Measurements from ENCODE around the gene LSM7. TPM values are rescaled to one million over a fixed set of nuclear protein-coding genes. Genes with fewer than 3 reads are reported as not detected.
"Not testable (repeated sequence)": the region's sequence is repeated elsewhere in the genome, so short reads cannot be mapped to it uniquely, and the experiment has no call there.

Gene LSM7
- total RNA-seq, 1 donor from 2014 or later, result 144 TPM

- DNase-seq (ENCODE audit: low read depth, low spot score), result not testable (repeated sequence)
Observed at GRCh38 chr19:2281265-2282061, 46.9 kb downstream of the LSM7 start.

- DNase-seq (ENCODE audit: low read depth, low spot score), result no peak
Observed at GRCh38 chr19:2280633-2281264, 47.6 kb downstream of the LSM7 start.

- no peak for DNase-seq (ENCODE audit: low read depth, low spot score)
Observed at GRCh38 chr19:2278459-2279158, 49.8 kb downstream of the LSM7 start.

DNA sequence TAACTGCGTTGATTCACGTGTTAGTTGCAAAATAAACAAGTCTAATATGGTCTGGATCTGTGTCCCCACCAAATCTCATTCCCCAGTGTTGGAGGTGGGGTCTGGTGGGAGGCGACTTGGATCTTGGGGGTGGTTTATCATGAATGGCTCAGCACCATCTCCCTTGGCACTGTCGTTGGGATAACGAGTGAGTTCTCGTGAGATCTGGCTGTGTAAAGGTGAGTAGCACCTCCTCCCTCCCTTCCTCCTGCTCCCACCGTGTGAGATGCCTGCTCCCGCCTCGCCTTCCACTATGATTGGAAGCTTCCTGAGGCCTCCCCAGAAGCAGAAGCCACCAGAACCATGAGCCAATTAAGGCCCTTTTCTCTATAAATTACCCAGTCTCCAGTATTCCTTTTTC is 51.2 kb downstream of the LSM7 start:
- DNase-seq (ENCODE audit: low read depth, low spot score), result no peak

GRCh38 chr19:2276429-2276986 is 51.9 kb downstream of the LSM7 start:
- no peak for DNase-seq (ENCODE audit: low read depth, low spot score)

- DNase-seq (ENCODE audit: low read depth, low spot score), result no peak
Observed at GRCh38 chr19:2275588-2276428, 52.6 kb downstream of the LSM7 start.

GRCh38 chr19:2274931-2275535 is 53.4 kb downstream of the LSM7 start:
- no peak for DNase-seq (ENCODE audit: low read depth, low spot score)

GRCh38 chr19:2274185-2274711 is 54.1 kb downstream of the LSM7 start:
- DNase-seq (ENCODE audit: low read depth, low spot score), result no peak

DNA sequence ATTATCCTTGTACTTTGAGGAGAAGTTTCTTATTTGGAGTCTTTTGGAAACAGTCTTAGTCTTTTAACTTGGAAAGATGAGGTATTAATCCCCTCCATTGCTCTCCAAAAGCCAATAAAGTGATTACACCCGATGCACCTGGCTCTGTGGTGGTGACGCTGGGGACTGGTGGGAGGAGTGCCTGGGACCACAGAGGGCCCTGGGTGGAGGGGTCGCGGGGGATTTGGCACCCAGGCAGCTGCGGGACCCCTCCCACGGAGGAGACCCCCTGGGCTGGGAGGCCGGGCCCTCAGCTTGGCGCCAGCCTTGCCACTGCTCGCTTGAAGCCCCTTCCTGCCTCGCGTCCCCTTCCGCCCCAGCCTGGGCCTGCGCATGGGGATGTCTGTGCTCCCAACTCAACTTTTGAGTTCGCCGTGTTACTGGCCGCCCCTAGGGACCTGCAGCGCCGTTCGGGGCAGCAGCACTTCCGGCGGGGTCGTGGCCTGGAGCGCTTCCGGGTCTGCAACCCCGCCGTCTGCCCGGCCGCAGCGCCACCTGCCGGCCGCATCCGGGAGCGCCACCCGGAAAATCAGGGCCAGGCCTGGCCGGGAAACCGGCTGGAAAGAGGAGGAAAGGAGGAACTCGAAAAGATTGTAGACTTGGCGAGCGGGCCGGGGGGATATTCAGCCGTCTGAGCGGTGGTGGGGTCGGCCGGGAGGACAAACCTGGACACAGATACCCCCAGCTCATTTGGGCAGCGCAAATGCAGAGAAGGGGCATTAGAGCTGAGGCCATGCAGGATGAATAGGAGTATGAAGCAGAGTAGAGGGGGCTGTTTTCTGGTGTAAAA is 54.8 kb downstream of the LSM7 start:
- no peak for DNase-seq (ENCODE audit: low read depth, low spot score)

Other genes starting within 250 kb of the LSM7 start
- gene MOB3A, start 232.3 kb downstream of the LSM7 start, total RNA-seq, result 18.7 and 25.5 TPM in 2 replicates
- 0.46 and 0.74 TPM in 2 replicates for gene IZUMO4, start 231.7 kb downstream of the LSM7 start, total RNA-seq
- gene AP3D1, start 177.0 kb downstream of the LSM7 start, total RNA-seq, result 90.9 and 100 TPM in 2 replicates
- gene DOT1L, start 164.7 kb downstream of the LSM7 start, total RNA-seq, result 4.7 and 5.4 TPM in 2 replicates
- gene PLEKHJ1, start 92.3 kb downstream of the LSM7 start, total RNA-seq, result 55.3 and 63.0 TPM in 2 replicates
- 45.0 and 50.4 TPM in 2 replicates for gene SF3A2, start 91.8 kb downstream of the LSM7 start, total RNA-seq
- gene AMH, start 79.3 kb downstream of the LSM7 start, total RNA-seq, result 0.86 and 1.1 TPM in 2 replicates
- 0.07 and 0.39 TPM in 2 replicates for gene JSRP1, start 72.2 kb downstream of the LSM7 start, total RNA-seq
- not detected in 2 replicates for gene PEAK3, start 46.4 kb downstream of the LSM7 start, total RNA-seq
- gene LINGO3, start 20.4 kb downstream of the LSM7 start, total RNA-seq, result not detected in 2 replicates
- 20.0 and 22.5 TPM in 2 replicates for gene SPPL2B, start 98 bp upstream of the LSM7 start, total RNA-seq
- gene TMPRSS9, start 31.7 kb upstream of the LSM7 start, total RNA-seq, result not detected in 2 replicates
- 59.5 and 60.3 TPM in 2 replicates for gene TIMM13, start 99.0 kb upstream of the LSM7 start, total RNA-seq
- 128 and 224 TPM in 2 replicates for gene LMNB2, start 128.4 kb upstream of the LSM7 start, total RNA-seq
- 28.4 and 75.6 TPM in 2 replicates for gene GADD45B, start 147.5 kb upstream of the LSM7 start, total RNA-seq